IMR-90 (cell line): ENCODE results near the gene PDK3. TPM values are rescaled to one million over a fixed set of nuclear protein-coding genes. Genes with fewer than 3 reads are reported as not detected.

ENCODE experiments used
- ATAC-seq: fragments of 200-7000 bp; cut with Tn5 transposase; 2 replicates; pipeline ENCODE4 v1.9.1; 2020; ENCODE audit warnings: low read depth, mild to moderate bottlenecking, moderate library complexity
- BruUV-seq: library from RNA; stranded (reverse); fragments of 400-500 nt; replicated peaks from 2 replicates; lab custom pipeline; 2021; lab: Mats Ljungman, UMichigan
- CTCF ChIA-PET: fragments of 300-600 bp; formaldehyde crosslinking; extraction: SDS; loops from one replicate; lab custom pipeline; 2021; ENCODE audit warnings: antibody characterized with exemption; lab: Yijun Ruan, JAX
- POLR2A ChIA-PET: fragments of 300-600 bp; sonication (Branson Sonifier 250); formaldehyde crosslinking; loops from one replicate; lab custom pipeline; 2022; ENCODE audit warnings: antibody characterized with exemption; ENCODE audit not compliant: unreplicated experiment; lab: Charles Lee
- DNase-seq: peaks from one replicate; pipeline ENCODE4 v3.0.0; 2013
- H2AFZ ChIP-seq: replicated peaks from 2 replicates; pipeline ENCODE3; 2013; ENCODE audit warnings: low read length, mild to moderate bottlenecking; ENCODE audit not compliant: poor library complexity
- H2AK5ac ChIP-seq: 2 replicates; pipeline ENCODE4 v1.6.1; 2013; ENCODE audit warnings: low read depth, low read length, inconsistent platforms
- H2AK9ac ChIP-seq: replicated peaks from 2 replicates; pipeline ENCODE3; 2013; ENCODE audit warnings: mild to moderate bottlenecking, low read depth, low read length, moderate library complexity; ENCODE audit not compliant: poor library complexity
- H2BK120ac ChIP-seq: 2 replicates; pipeline ENCODE4 v1.6.1; 2013; ENCODE audit warnings: low read depth, low read length, inconsistent platforms
- H2BK15ac ChIP-seq: 3 replicates; pipeline ENCODE4 v1.6.1; 2013; ENCODE audit warnings: low read depth, low read length, inconsistent platforms
- H2BK20ac ChIP-seq: 2 replicates; pipeline ENCODE4 v1.6.1; 2013; ENCODE audit warnings: low read depth, mild to moderate bottlenecking, inconsistent platforms, low read length, moderate library complexity
- H2BK5ac ChIP-seq: 2 replicates; pipeline ENCODE4 v1.6.1; 2013; ENCODE audit warnings: mild to moderate bottlenecking, low read depth, low read length, inconsistent platforms; ENCODE audit not compliant: poor library complexity, severe bottlenecking
- H3K14ac ChIP-seq: replicated peaks from 2 replicates; pipeline ENCODE4 v1.6.1; 2013; ENCODE audit warnings: low read depth, low read length, inconsistent platforms
- H3K18ac ChIP-seq: 2 replicates; pipeline ENCODE4 v1.6.1; 2013; ENCODE audit warnings: low read depth, low read length, control low read depth
- H3K23ac ChIP-seq: 2 replicates; pipeline ENCODE4 v1.6.1; 2013; ENCODE audit warnings: low read depth, low read length, inconsistent platforms
- H3K27ac ChIP-seq: 2 replicates; pipeline ENCODE4 v1.5.1; 2013; ENCODE audit warnings: mild to moderate bottlenecking, control low read depth, low read length; ENCODE audit not compliant: insufficient read depth
- H3K27me3 ChIP-seq: 2 replicates; pipeline ENCODE4 v1.6.1; 2013; ENCODE audit warnings: low read length; ENCODE audit not compliant: control insufficient read depth, insufficient read depth
- H3K36me3 ChIP-seq: 2 replicates; pipeline ENCODE4 v1.6.1; 2013; ENCODE audit warnings: low read length, mixed read lengths; ENCODE audit not compliant: control insufficient read depth, insufficient read depth
- H3K4ac ChIP-seq: 2 replicates; pipeline ENCODE4 v1.6.1; 2013; ENCODE audit warnings: low read depth, low read length, inconsistent platforms
- H3K4me1 ChIP-seq: 2 replicates; pipeline ENCODE4 v1.6.1; 2013; ENCODE audit warnings: low read length, mixed read lengths; ENCODE audit not compliant: control insufficient read depth, insufficient read depth
- H3K4me2 ChIP-seq: 2 replicates; pipeline ENCODE4 v1.6.1; 2013; ENCODE audit warnings: low read depth, mild to moderate bottlenecking, control low read depth, low read length, moderate library complexity
- H3K4me3 ChIP-seq: 2 replicates; pipeline ENCODE4 v1.5.1; 2013; ENCODE audit warnings: low read depth, mild to moderate bottlenecking, control low read depth, low read length, moderate library complexity; ENCODE audit not compliant: insufficient read depth
- H3K56ac ChIP-seq: 2 replicates; pipeline ENCODE4 v1.6.1; 2013; ENCODE audit warnings: low read length, inconsistent platforms; ENCODE audit not compliant: insufficient read depth; ENCODE audit errors: extremely low read depth
- H3K79me1 ChIP-seq, 2 experiments: 2 replicates each; pipeline ENCODE4 v1.6.1; 2013; ENCODE audit warnings: low read length in 2 of 2, inconsistent platforms in 1 of 2, low read depth in 1 of 2
- H3K9ac ChIP-seq: 2 replicates; pipeline ENCODE4 v1.6.1; 2013; ENCODE audit warnings: low read depth, low read length, control low read depth
- H3K9me1 ChIP-seq: 2 replicates; pipeline ENCODE4 v1.6.1; 2013; ENCODE audit warnings: low read length, inconsistent platforms; ENCODE audit not compliant: insufficient read depth
- H3K9me3 ChIP-seq: 2 replicates; pipeline ENCODE4 v1.6.1; 2013; ENCODE audit warnings: low read length; ENCODE audit not compliant: control insufficient read depth, insufficient read depth
- H4K20me1 ChIP-seq: 2 replicates; pipeline ENCODE4 v1.6.1; 2013; ENCODE audit warnings: low read length, inconsistent platforms; ENCODE audit not compliant: insufficient read depth
- H4K5ac ChIP-seq: 2 replicates; pipeline ENCODE4 v1.6.1; 2013; ENCODE audit warnings: mild to moderate bottlenecking, low read depth, low read length, control low read depth
- H4K8ac ChIP-seq, 2 experiments: 2 replicates each; pipeline ENCODE4 v1.6.1; 2013; ENCODE audit warnings: low read depth in 2 of 2, low read length in 2 of 2, control low read depth in 1 of 2, inconsistent platforms in 1 of 2
- H4K91ac ChIP-seq: 2 replicates; pipeline ENCODE4 v1.6.1; 2013; ENCODE audit warnings: low read depth, low read length, inconsistent platforms; ENCODE audit not compliant: insufficient read depth
- BHLHE40 ChIP-seq: fragments of 150-350 bp; IDR thresholded peaks from 2 replicates; pipeline ENCODE4 v1.6.1; 2016; ENCODE audit warnings: mild to moderate bottlenecking, low read depth, low read length
- CEBPB ChIP-seq: IDR thresholded peaks from 2 replicates; pipeline ENCODE4 v1.6.1; 2012; ENCODE audit warnings: low read depth, low read length, improper control_type of control experiment
- CHD1 ChIP-seq: IDR thresholded peaks from 2 replicates; pipeline ENCODE4 v1.6.1; 2012; ENCODE audit warnings: low read depth, low read length, improper control_type of control experiment
- CTCF ChIP-seq: conservative IDR thresholded peaks from 2 replicates; pipeline ENCODE4 v1.5.1; 2012; ENCODE audit warnings: mild to moderate bottlenecking, low read depth, low read length, improper control_type of control experiment
- FOS ChIP-seq: fragments of 150-350 bp; IDR thresholded peaks from 2 replicates; pipeline ENCODE4 v1.6.1; 2016; ENCODE audit warnings: low read depth, low read length
- MAFK ChIP-seq: IDR thresholded peaks from 2 replicates; pipeline ENCODE4 v1.6.1; 2012; ENCODE audit warnings: low read depth, low read length, improper control_type of control experiment
- MAZ ChIP-seq: IDR thresholded peaks from 2 replicates; pipeline ENCODE4 v1.6.1; 2012; ENCODE audit warnings: low read depth, mild to moderate bottlenecking, low read length, improper control_type of control experiment, moderate library complexity, borderline replicate concordance
- MXI1 ChIP-seq: IDR thresholded peaks from 2 replicates; pipeline ENCODE4 v1.6.1; 2012; ENCODE audit warnings: low read depth, mild to moderate bottlenecking, low read length, moderate library complexity, borderline replicate concordance
- NFE2L2 ChIP-seq: fragments of 150-350 bp; IDR thresholded peaks from 2 replicates; pipeline ENCODE4 v1.6.1; 2016; ENCODE audit warnings: low read depth, mild to moderate bottlenecking, low read length
- POLR2A ChIP-seq: IDR thresholded peaks from 2 replicates; pipeline ENCODE4 v1.6.1; 2012; ENCODE audit warnings: mild to moderate bottlenecking, low read depth, low read length
- RAD21 ChIP-seq: IDR thresholded peaks from 2 replicates; pipeline ENCODE4 v1.6.1; 2012; ENCODE audit warnings: low read length, improper control_type of control experiment
- RCOR1 ChIP-seq: IDR thresholded peaks from 2 replicates; pipeline ENCODE4 v1.6.1; 2012; ENCODE audit warnings: mild to moderate bottlenecking, low read length, improper control_type of control experiment; ENCODE audit not compliant: insufficient replicate concordance
- RFX5 ChIP-seq: IDR thresholded peaks from 2 replicates; pipeline ENCODE4 v1.8.0; 2012; ENCODE audit warnings: low read depth, mild to moderate bottlenecking, low read length, moderate library complexity
- SMC3 ChIP-seq: fragments of 150-350 bp; IDR thresholded peaks from 2 replicates; pipeline ENCODE4 v1.6.1; 2016; ENCODE audit warnings: low read depth, mild to moderate bottlenecking, antibody characterized with exemption, low read length, moderate library complexity
- USF2 ChIP-seq: fragments of 150-350 bp; IDR thresholded peaks from 2 replicates; pipeline ENCODE4 v1.6.1; 2017; ENCODE audit warnings: mild to moderate bottlenecking, antibody characterized with exemption, low read length, low read depth
- WGBS, 2 experiments: methylation state at CpG; one replicate each; pipeline versions ENCODE4 v1.1.5 to v1.1.7; 2013; ENCODE audit warnings: missing lambda C conversion rate in 2 of 2; ENCODE audit not compliant: insufficient read length in 1 of 2; ENCODE audit errors: extremely low coverage in 2 of 2; 5-methylcytosine and 5-hydroxymethylcytosine counted together
- dilution Hi-C: fragments of 300-500 bp; cut with HindIII; formaldehyde crosslinking; loops from one replicate; pipeline ENCODE4 v1.14.3; 2018; ENCODE audit warnings: low sequenced_read_pairs; ENCODE audit not compliant: unreplicated experiment
- in situ Hi-C: fragments of 300-500 bp; cut with MboI; formaldehyde crosslinking; loops from 3 replicates; pipeline ENCODE4 v1.14.3; 2019; ENCODE audit warnings: low sequenced_read_pairs, inconsistent platforms, mixed read lengths
- intact Hi-C: fragments of 100-400 bp; cut with micrococcal nuclease; formaldehyde crosslinking; loops from 2 replicates; pipeline ENCODE4 v1.10.0; 2022
- polyA plus RNA-seq, 3 experiments: library from polyadenylated mRNA; depleted of rRNA; stranded (reverse); fragments of >200 nt; gene quantifications; 2 replicates each; pipeline ENCODE4 v1.2.3, GENCODE V29; 2012; ENCODE audit warnings: low replicate concordance in 1 of 3
- total RNA-seq: library from RNA; depleted of rRNA; stranded (reverse); fragments of >200 nt; gene quantifications from 2 replicates; pipeline ENCODE4 v1.2.3, GENCODE V29; 2012
- TF ChIP-seq, protein P1 (sequence below): fragments of 150-350 bp; IDR thresholded peaks from 2 replicates; pipeline ENCODE4 v1.6.1; 2016; ENCODE audit warnings: low read depth, mild to moderate bottlenecking, low read length, moderate library complexity, borderline replicate concordance

Gene PDK3
- total and polyA plus RNA-seq, 2 of the 4 experiments (the other 2 are of a cell fraction): 2.3 to 4.8 TPM

- Histone ChIP-seq H4K20me1 (no peaks in the 10 kb centered on the region), H3K9ac (no peak overlapping the region), H3K9me1 (no peaks in the 10 kb centered on the region), H3K4me2 (no peak overlapping the region), H3K18ac (no peak overlapping the region), H2BK5ac (no peak overlapping the region), H3K23ac (no peak overlapping the region), H2BK15ac (no peak overlapping the region), H3K27ac (no peak overlapping the region), H4K91ac (no peak overlapping the region), H2BK20ac (no peak overlapping the region), H2AFZ (no peak overlapping the region), H3K14ac (no peak overlapping the region), H2AK5ac (no peak overlapping the region), H3K9me3 (no peaks in the 10 kb centered on the region), H2BK120ac (no peak overlapping the region), H3K79me1 (no peaks in the 10 kb centered on the region), H4K8ac (no peak overlapping the region), H3K56ac (no peak overlapping the region), H2AK9ac (no peak overlapping the region), H3K4ac (no peak overlapping the region), H4K5ac (no peak overlapping the region), H3K4me3 (no peak overlapping the region), H3K27me3 (peaks cover 1% of the 10 kb centered on the region), H3K4me1 (no peaks in the 10 kb centered on the region), H3K36me3 (no peaks in the 10 kb centered on the region)
- in situ Hi-C loops: no loop called here
- ChIA-PET POLR2A (no interaction called here), CTCF (no interaction called here)
- TF ChIP-seq CEBPB: no peak
- no peak for TF ChIP-seq BHLHE40
- no peak for TF ChIP-seq MAFK
- no peak for TF ChIP-seq SMC3
- TF ChIP-seq, protein P1, sequence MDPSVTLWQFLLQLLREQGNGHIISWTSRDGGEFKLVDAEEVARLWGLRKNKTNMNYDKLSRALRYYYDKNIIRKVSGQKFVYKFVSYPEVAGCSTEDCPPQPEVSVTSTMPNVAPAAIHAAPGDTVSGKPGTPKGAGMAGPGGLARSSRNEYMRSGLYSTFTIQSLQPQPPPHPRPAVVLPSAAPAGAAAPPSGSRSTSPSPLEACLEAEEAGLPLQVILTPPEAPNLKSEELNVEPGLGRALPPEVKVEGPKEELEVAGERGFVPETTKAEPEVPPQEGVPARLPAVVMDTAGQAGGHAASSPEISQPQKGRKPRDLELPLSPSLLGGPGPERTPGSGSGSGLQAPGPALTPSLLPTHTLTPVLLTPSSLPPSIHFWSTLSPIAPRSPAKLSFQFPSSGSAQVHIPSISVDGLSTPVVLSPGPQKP: no peak
- TF ChIP-seq RAD21: no peak
- no peak for TF ChIP-seq MXI1
- TF ChIP-seq POLR2A: no peak
- TF ChIP-seq CTCF: no peak
- no peak for TF ChIP-seq NFE2L2
- no peak for TF ChIP-seq MAZ
- no peak for TF ChIP-seq FOS
- no peak for TF ChIP-seq RFX5
- no peak for TF ChIP-seq USF2
- no peak for TF ChIP-seq RCOR1
- TF ChIP-seq CHD1: no peak
- intact Hi-C loops: no loop called here
- WGBS, 2 experiments: no CpG with 5 or more reads among the region's 2 CpGs
- dilution Hi-C loops: no loop called here
- DNase-seq: no peak
- BruUV-seq: no TSS peak
- no peak for ATAC-seq
Observed at GRCh38 chrX:24471808-24472207, 6.7 kb downstream of the PDK3 start.
